RWPE2 (cell line): ENCODE results near the gene MRPS24.

ENCODE experiments used
- ATAC-seq: fragments of 200-7000 bp; cut with Tn5 transposase; 3 replicates; pipeline ENCODE4 v1.9.1; 2021; ENCODE audit warnings: low read depth
- DNase-seq: peaks from one replicate; pipeline ENCODE4 v3.0.0-alpha.2; 2020; ENCODE audit warnings: low spot score
- H3K27ac ChIP-seq: fragments of 450-650 bp; 2 replicates; pipeline ENCODE4 v1.5.1; 2017; ENCODE audit warnings: mild to moderate bottlenecking; ENCODE audit not compliant: poor library complexity, severe bottlenecking
- H3K27me3 ChIP-seq: fragments of 250-450 bp; sonication (Bioruptor Pico); 2 replicates; pipeline ENCODE4 v1.5.1; 2021; ENCODE audit warnings: mild to moderate bottlenecking, moderate library complexity; ENCODE audit not compliant: insufficient read depth, poor library complexity, severe bottlenecking
- H3K36me3 ChIP-seq: fragments of 250-450 bp; sonication (Bioruptor Pico); 2 replicates; pipeline ENCODE4 v1.5.1; 2020; ENCODE audit warnings: low read depth, mild to moderate bottlenecking, moderate library complexity
- H3K4me1 ChIP-seq: fragments of 250-450 bp; sonication (Bioruptor Pico); 2 replicates; pipeline ENCODE4 v1.5.1; 2021; ENCODE audit warnings: mild to moderate bottlenecking, moderate library complexity; ENCODE audit not compliant: insufficient read depth, poor library complexity, severe bottlenecking
- H3K4me3 ChIP-seq: fragments of 250-450 bp; sonication (Bioruptor Pico); 2 replicates; pipeline ENCODE4 v1.5.1; 2021; ENCODE audit warnings: mild to moderate bottlenecking, moderate library complexity; ENCODE audit not compliant: severe bottlenecking
- H3K9me3 ChIP-seq: fragments of 250-450 bp; sonication (Bioruptor Pico); 2 replicates; pipeline ENCODE4 v1.5.1; 2021; ENCODE audit warnings: mild to moderate bottlenecking, moderate library complexity; ENCODE audit not compliant: severe bottlenecking
- CTCF ChIP-seq: fragments of 450-650 bp; IDR thresholded peaks from one replicate; pipeline ENCODE4 v1.5.1; 2017; ENCODE audit warnings: mild to moderate bottlenecking, moderate library complexity; ENCODE audit not compliant: poor library complexity, severe bottlenecking

The MRPS24 gene

GRCh38 chr7:43895847-43896415 lies 26.6 kb upstream of the MRPS24 start:
- H3K27ac ChIP-seq = no peak overlapping the region
- ATAC-seq = no peak

GRCh38 chr7:43891069-43891955 lies 22.0 kb upstream of the MRPS24 start:
- Histone ChIP-seq H3K36me3 (peaks cover 39% of the 10 kb centered on the region), H3K27ac (no peak overlapping the region), H3K4me1 (peaks cover 4% of the 10 kb centered on the region), H3K4me3 (no peak overlapping the region), H3K9me3 (no peaks in the 10 kb centered on the region), H3K27me3 (no peaks in the 10 kb centered on the region)
- TF ChIP-seq CTCF = no peak
- ATAC-seq (no peak), DNase-seq (no peak)

More at GRCh38 chr7:43895847-43896415, 26.6 kb upstream of the MRPS24 start:
- Histone ChIP-seq H3K9me3 (no peaks in the 10 kb centered on the region), H3K36me3 (peaks cover 32% of the 10 kb centered on the region), H3K4me1 (no peaks in the 10 kb centered on the region), H3K4me3 (no peak overlapping the region), H3K27me3 (no peaks in the 10 kb centered on the region)
- DNase-seq = no peak
- no peak for TF ChIP-seq CTCF

GRCh38 chr7:43890468-43890867 lies 21.2 kb upstream of the MRPS24 start:
- ATAC-seq (no peak), DNase-seq (no peak)
- no peak overlapping the region for H3K27ac ChIP-seq
- H3K27me3 ChIP-seq = no peaks in the 10 kb centered on the region
- H3K4me1 ChIP-seq = peaks cover 4% of the 10 kb centered on the region
- TF ChIP-seq CTCF = no peak
- H3K9me3 ChIP-seq = no peaks in the 10 kb centered on the region
- H3K36me3 ChIP-seq = peaks cover 39% of the 10 kb centered on the region
- no peak overlapping the region for H3K4me3 ChIP-seq

DNA sequence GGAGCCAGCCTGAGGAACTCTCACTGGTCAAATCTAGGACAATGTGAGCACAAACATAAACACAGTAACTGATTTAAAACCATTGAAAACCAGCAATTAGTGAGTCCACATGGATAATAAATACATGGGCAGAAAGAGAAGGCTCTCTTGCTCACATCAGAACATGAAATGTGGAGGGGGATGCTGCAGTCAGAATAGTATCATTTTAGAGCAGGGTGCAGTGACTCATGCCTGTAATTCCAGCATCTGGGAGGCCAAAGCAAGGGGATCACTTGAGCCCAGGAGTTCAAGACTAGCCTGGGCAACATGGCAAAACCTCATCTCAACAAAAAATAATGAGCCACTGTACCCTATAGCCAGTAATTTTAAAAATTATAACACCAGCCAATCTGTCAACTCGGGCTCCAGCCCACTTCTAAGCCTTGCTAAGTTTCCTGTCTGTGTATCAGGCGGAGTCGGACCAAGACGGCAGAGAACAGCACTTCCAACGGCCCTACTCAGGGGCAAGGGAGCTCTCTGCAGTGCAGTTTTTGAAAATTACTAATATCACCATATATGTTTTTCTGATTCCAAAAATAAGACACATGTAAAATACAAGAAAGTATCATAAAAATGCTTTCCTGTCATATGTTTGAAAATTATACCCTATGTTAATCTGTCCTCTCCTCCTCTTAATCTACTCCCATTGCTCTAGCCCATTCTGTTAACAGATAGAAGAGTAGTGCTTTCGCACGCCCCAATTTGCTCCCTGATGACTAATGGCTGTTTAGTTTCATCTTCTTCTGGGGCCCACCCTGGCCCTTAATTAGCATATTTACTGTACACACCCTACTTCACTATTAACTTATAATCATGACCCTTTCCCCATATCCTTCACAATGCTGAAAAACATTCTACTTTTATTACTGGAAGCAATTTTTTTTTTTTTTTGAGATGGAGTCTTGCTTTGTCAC lies 20.0 kb upstream of the MRPS24 start:
- Histone ChIP-seq H3K36me3 (peaks cover 40% of the 10 kb centered on the region), H3K9me3 (no peaks in the 10 kb centered on the region), H3K4me3 (no peak overlapping the region), H3K27me3 (no peaks in the 10 kb centered on the region), H3K4me1 (peaks cover 4% of the 10 kb centered on the region), H3K27ac (no peak overlapping the region)
- no peak for ATAC-seq
- DNase-seq = no peak
- no peak for TF ChIP-seq CTCF
